VCaP (cell line): Measurements from ENCODE around the gene KCNG3.

Experiments used
- H3K27ac ChIP-seq: fragments of 450-650 bp; 2 replicates; pipeline ENCODE4 v1.5.1; 2017
- CTCF ChIP-seq: fragments of 450-650 bp; conservative IDR thresholded peaks from 2 replicates; pipeline ENCODE4 v1.5.1; 2017; ENCODE audit warnings: mild to moderate bottlenecking, moderate library complexity

KCNG3 gene

GRCh38 chr2:42456126-42456839 is 37.5 kb downstream of the KCNG3 start:
- no peak for TF ChIP-seq CTCF
- no peak overlapping the region for H3K27ac ChIP-seq

- TF ChIP-seq CTCF: no peak
- no peak overlapping the region for H3K27ac ChIP-seq
These were observed 41.2 kb downstream of the KCNG3 start for GRCh38 chr2:42452545-42452944.

- TF ChIP-seq CTCF: no peak
- no peak overlapping the region for H3K27ac ChIP-seq
These were observed 43.6 kb downstream of the KCNG3 start for GRCh38 chr2:42450136-42450535.

- TF ChIP-seq CTCF: no peak
- no peak overlapping the region; the same call in 1 of the 2 replicates for H3K27ac ChIP-seq
These were observed 44.4 kb downstream of the KCNG3 start for GRCh38 chr2:42449163-42450087.

GRCh38 chr2:42448163-42448562 is 45.6 kb downstream of the KCNG3 start:
- no peak for TF ChIP-seq CTCF
- peak overlapping the region; percentile 85 for H3K27ac ChIP-seq

GRCh38 chr2:42446503-42447271 is 47.1 kb downstream of the KCNG3 start:
- TF ChIP-seq CTCF: no peak
- peak overlapping the region; percentile 85 for H3K27ac ChIP-seq
